ENCODE data around the gene E2F6.

DNA sequence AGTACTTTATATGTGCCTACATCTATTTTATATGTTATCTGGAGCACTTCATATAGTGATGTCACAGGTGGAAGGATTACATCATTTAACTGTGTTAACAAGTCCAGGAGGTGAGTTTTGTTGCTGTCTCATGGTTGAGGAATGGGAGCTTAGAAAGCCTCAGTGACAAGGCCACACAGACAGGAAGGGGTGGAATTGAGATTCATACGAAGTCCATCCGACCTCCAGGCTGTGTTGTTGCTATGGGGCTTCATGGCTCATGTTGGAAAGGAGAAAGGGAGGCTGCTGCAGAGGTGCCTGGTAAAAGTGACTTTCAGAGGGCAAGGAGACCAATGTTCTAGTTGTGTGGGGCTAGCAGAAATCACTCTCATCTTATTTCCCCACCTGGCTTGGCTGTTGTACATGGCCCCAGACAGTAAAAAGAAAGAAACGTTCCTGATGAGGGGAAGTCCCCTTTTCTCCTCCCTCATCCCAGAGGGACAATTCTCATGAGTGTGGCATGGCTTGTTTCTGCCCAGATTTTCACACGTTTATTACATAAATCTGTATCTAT is 36.9 kb upstream of the E2F6 start:
- no peak for TF ChIP-seq HNF4A (conservative IDR thresholded peaks at IDR 0.05)
- TF ChIP-seq EGR1 (IDR thresholded peaks at IDR 0.05; ENCODE audit: low read depth in 2 of 2): no peak
- no peak for TF ChIP-seq CTCF (IDR thresholded peaks at IDR 0.05; ENCODE audit: low read depth, low read length, missing input control)
- no peak for TF ChIP-seq MAX (IDR thresholded peaks at IDR 0.05)
- TF ChIP-seq FOXA2 (IDR thresholded peaks at IDR 0.05): no peak
- TF ChIP-seq FOXA1 (IDR thresholded peaks at IDR 0.05): no peak
- TF ChIP-seq, protein P1, sequence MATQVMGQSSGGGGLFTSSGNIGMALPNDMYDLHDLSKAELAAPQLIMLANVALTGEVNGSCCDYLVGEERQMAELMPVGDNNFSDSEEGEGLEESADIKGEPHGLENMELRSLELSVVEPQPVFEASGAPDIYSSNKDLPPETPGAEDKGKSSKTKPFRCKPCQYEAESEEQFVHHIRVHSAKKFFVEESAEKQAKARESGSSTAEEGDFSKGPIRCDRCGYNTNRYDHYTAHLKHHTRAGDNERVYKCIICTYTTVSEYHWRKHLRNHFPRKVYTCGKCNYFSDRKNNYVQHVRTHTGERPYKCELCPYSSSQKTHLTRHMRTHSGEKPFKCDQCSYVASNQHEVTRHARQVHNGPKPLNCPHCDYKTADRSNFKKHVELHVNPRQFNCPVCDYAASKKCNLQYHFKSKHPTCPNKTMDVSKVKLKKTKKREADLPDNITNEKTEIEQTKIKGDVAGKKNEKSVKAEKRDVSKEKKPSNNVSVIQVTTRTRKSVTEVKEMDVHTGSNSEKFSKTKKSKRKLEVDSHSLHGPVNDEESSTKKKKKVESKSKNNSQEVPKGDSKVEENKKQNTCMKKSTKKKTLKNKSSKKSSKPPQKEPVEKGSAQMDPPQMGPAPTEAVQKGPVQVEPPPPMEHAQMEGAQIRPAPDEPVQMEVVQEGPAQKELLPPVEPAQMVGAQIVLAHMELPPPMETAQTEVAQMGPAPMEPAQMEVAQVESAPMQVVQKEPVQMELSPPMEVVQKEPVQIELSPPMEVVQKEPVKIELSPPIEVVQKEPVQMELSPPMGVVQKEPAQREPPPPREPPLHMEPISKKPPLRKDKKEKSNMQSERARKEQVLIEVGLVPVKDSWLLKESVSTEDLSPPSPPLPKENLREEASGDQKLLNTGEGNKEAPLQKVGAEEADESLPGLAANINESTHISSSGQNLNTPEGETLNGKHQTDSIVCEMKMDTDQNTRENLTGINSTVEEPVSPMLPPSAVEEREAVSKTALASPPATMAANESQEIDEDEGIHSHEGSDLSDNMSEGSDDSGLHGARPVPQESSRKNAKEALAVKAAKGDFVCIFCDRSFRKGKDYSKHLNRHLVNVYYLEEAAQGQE (IDR thresholded peaks at IDR 0.05): no peak
- no peak for TF ChIP-seq GABPA (IDR thresholded peaks at IDR 0.05 in 1 of 2, conservative IDR thresholded peaks at IDR 0.05 in 1 of 2)
- TF ChIP-seq TAF1 (conservative IDR thresholded peaks at IDR 0.05): no peak
